Suprapubic skin (tissue), 4 donors: Measurements from ENCODE around the gene CELA2A. TPM values are rescaled to one million over a fixed set of nuclear protein-coding genes. Genes with fewer than 3 reads are reported as not detected.

Source experiments
- DNase-seq, 2 donors: peaks; one replicate each; pipeline ENCODE4 v3.0.0-alpha.2; 2019; ENCODE audit warnings: low spot score in 2 of 2
- H3K27ac ChIP-seq: fragments of 200-600 bp; sonication (generic); one replicate; pipeline ENCODE4 v1.5.1; 2019
- H3K27me3 ChIP-seq: fragments of 200-600 bp; sonication (generic); one replicate; pipeline ENCODE4 v1.5.1; 2019
- H3K36me3 ChIP-seq: fragments of 200-600 bp; sonication (generic); one replicate; pipeline ENCODE4 v1.5.1; 2019
- H3K4me1 ChIP-seq: fragments of 200-600 bp; sonication (generic); one replicate; pipeline ENCODE4 v1.5.1; 2019
- H3K4me3 ChIP-seq: fragments of 200-600 bp; sonication (generic); one replicate; pipeline ENCODE4 v1.5.1; 2019; ENCODE audit warnings: mild to moderate bottlenecking
- H3K9me3 ChIP-seq: fragments of 200-600 bp; sonication (generic); one replicate; pipeline ENCODE4 v1.5.1; 2019
- EP300 ChIP-seq: sonication (generic); formaldehyde crosslinking; IDR thresholded peaks from one replicate; pipeline ENCODE4 v1.6.1; 2017; ENCODE audit warnings: antibody characterized with exemption
- POLR2A ChIP-seq, 2 donors: fragments of 450-650 bp; IDR thresholded peaks; one replicate each; pipeline ENCODE4 v1.6.1; 2017; ENCODE audit warnings: antibody characterized with exemption in 2 of 2, mild to moderate bottlenecking in 2 of 2, moderate library complexity in 2 of 2
- POLR2AphosphoS5 ChIP-seq, 3 donors: sonication (generic); formaldehyde crosslinking; IDR thresholded peaks; one replicate each; pipeline ENCODE4 v1.6.1; 2017; ENCODE audit warnings: antibody characterized with exemption in 3 of 3
- WGBS: methylation state at CpG from one replicate; pipeline ENCODE4 v1.1.5; 2018; 5-methylcytosine and 5-hydroxymethylcytosine counted together
- total RNA-seq, 4 donors: library from RNA; depleted of rRNA; stranded (reverse); fragments of >200 nt; gene quantifications; one replicate each; pipeline ENCODE4 v1.1.0, GENCODE V29; 2016
- TF ChIP-seq, protein P1 (sequence below), 2 donors: fragments of 200-600 bp in 1 of 2; fragments of 450-650 bp in 1 of 2; sonication (generic) in 1 of 2; IDR thresholded peaks; one replicate each; pipeline ENCODE4 v1.5.1; 2016 to 2019; ENCODE audit warnings: antibody characterized with exemption in 2 of 2, mild to moderate bottlenecking in 1 of 2, moderate library complexity in 1 of 2

Gene CELA2A
- total RNA-seq, 4 donors from 2014 or later: not detected

GRCh38 chr1:15411593-15412137 lies 44.9 kb upstream of the CELA2A start:
- 53% methylated on average over 12 of the region's 12 CpGs for WGBS
- H3K27ac ChIP-seq: no peak overlapping the region
- TF ChIP-seq EP300 (no peak), POLR2AphosphoS5 (IDR thresholded peaks at IDR 0.05) (no peak), POLR2A (IDR thresholded peaks at IDR 0.05) (no peak)
- TF ChIP-seq, protein P1, sequence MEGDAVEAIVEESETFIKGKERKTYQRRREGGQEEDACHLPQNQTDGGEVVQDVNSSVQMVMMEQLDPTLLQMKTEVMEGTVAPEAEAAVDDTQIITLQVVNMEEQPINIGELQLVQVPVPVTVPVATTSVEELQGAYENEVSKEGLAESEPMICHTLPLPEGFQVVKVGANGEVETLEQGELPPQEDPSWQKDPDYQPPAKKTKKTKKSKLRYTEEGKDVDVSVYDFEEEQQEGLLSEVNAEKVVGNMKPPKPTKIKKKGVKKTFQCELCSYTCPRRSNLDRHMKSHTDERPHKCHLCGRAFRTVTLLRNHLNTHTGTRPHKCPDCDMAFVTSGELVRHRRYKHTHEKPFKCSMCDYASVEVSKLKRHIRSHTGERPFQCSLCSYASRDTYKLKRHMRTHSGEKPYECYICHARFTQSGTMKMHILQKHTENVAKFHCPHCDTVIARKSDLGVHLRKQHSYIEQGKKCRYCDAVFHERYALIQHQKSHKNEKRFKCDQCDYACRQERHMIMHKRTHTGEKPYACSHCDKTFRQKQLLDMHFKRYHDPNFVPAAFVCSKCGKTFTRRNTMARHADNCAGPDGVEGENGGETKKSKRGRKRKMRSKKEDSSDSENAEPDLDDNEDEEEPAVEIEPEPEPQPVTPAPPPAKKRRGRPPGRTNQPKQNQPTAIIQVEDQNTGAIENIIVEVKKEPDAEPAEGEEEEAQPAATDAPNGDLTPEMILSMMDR (IDR thresholded peaks at IDR 0.05): no peak
- no peaks in the 10 kb centered on the region for H3K9me3 ChIP-seq
- DNase-seq: peak in 1 of 2 donors; percentile 81
- H3K36me3 ChIP-seq: no peaks in the 10 kb centered on the region
- no peaks in the 10 kb centered on the region for H3K27me3 ChIP-seq
- H3K4me1 ChIP-seq: peaks cover 65% of the 10 kb centered on the region
- peak overlapping the region; percentile 70 for H3K4me3 ChIP-seq

GRCh38 chr1:15412175-15412800 lies 44.2 kb upstream of the CELA2A start:
- Histone ChIP-seq H3K9me3 (no peaks in the 10 kb centered on the region), H3K4me3 (peak overlapping the region; percentile 70), H3K27me3 (no peaks in the 10 kb centered on the region), H3K4me1 (peaks cover 66% of the 10 kb centered on the region), H3K27ac (no peak overlapping the region), H3K36me3 (no peaks in the 10 kb centered on the region)
- 85% methylated on average over 16 of the region's 16 CpGs for WGBS
- TF ChIP-seq POLR2A (IDR thresholded peaks at IDR 0.05) (no peak), POLR2AphosphoS5 (IDR thresholded peaks at IDR 0.05) (no peak), EP300 (no peak)
- TF ChIP-seq, protein P1 (IDR thresholded peaks at IDR 0.05): no peak
- DNase-seq: no peak

DNA sequence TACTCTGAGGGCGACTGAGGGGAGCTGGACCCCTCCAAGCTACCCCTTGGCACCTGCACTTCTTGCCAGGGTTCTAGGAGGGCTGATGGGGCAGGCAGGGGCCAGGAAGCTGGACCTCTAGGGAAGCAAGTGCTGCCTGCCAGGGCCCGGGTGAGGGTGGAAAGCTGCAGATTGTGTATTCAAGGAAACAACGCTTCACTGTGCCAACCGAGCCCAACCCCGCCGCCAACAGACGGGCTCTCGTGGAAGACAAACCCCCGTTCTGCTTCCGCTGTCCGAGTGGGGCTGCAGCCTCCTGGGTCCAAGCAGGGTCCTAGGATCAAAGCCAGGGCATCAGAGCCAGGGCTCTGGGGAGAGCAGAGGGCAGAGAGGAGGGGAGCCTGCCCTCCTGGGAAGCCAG lies 43.7 kb upstream of the CELA2A start:
- H3K27ac ChIP-seq: no peak overlapping the region
- H3K36me3 ChIP-seq: no peaks in the 10 kb centered on the region

DNA sequence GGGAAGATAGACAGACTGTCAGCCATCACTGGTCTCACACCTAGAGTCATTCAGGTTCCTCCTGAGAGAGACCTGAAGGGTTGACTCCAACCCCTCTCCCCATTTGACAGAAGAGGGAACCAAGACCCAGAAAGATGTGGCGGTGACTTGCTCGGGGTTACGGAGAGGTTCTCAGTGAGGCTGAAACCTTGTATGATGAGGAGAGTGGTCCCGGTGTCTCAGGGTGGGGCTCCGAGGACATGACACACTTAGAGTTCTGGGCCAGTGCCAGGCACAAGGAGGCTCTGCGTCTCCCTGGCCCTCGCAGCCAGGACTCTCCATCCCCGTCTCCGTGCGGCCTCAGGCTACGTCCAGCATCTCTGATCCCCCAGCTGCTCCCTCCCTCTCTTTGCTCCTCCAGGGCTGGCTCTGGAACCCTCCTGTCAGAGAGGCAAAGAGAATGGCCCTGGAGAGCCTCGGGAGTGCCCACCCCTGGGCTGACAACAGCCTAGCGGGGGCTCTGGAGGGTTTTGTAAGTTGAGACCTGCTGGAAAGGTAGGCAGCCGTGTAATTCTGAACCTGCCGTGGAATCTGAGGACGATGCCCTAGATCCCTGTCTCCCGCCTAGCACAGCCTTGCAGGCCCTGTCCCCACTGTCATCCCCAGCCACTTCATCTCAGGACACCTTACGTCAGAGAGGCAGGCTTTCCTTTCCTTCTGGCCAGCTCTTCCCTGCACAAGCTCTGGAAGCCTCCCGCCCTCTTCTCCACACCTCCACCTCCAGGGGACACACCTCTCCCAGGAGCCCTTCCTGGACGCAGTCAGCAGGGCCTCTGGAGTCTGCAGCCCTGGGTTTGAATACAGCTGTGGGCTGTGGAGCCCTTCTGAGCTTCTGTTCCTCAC lies 42.7 kb upstream of the CELA2A start:
- Histone ChIP-seq H3K27ac (no peak overlapping the region), H3K27me3 (no peaks in the 10 kb centered on the region), H3K4me3 (no peak overlapping the region), H3K4me1 (peaks cover 71% of the 10 kb centered on the region), H3K9me3 (no peaks in the 10 kb centered on the region), H3K36me3 (no peaks in the 10 kb centered on the region)
- no peak for DNase-seq
- TF ChIP-seq, protein P1 (IDR thresholded peaks at IDR 0.05): no peak
- TF ChIP-seq EP300 (no peak), POLR2AphosphoS5 (IDR thresholded peaks at IDR 0.05) (no peak), POLR2A (IDR thresholded peaks at IDR 0.05) (no peak)
- WGBS: 93% methylated on average over 15 of the region's 20 CpGs

More for the DNA sequence above, 43.7 kb upstream of the CELA2A start:
- WGBS: 68% methylated on average over 10 of the region's 11 CpGs
- Histone ChIP-seq H3K4me3 (peak overlapping the region; percentile 70), H3K4me1 (peaks cover 66% of the 10 kb centered on the region), H3K27me3 (no peaks in the 10 kb centered on the region), H3K9me3 (no peaks in the 10 kb centered on the region)
- TF ChIP-seq POLR2AphosphoS5 (IDR thresholded peaks at IDR 0.05) (no peak), EP300 (no peak), POLR2A (IDR thresholded peaks at IDR 0.05) (no peak)
- TF ChIP-seq, protein P1 (IDR thresholded peaks at IDR 0.05): no peak
- DNase-seq: no peak
